Stimulated activated CD8-positive, alpha-beta memory T cell treated with anti-CD3 and anti-CD28 coated beads, Interleukin-12 subunit alpha, Interleukin-12 subunit beta, amount 100 ng/mL, for 24 hours (primary cell): ENCODE data around the gene APPBP2.
"Not testable (repeated sequence)": the region's sequence is repeated elsewhere in the genome, so short reads cannot be mapped to it uniquely, and the experiment has no call there.

Experiments
- DNase-seq: peaks from one replicate; pipeline ENCODE4 v3.0.0-alpha.2; 2020; ENCODE audit errors: extremely low read depth

Gene APPBP2

DNA sequence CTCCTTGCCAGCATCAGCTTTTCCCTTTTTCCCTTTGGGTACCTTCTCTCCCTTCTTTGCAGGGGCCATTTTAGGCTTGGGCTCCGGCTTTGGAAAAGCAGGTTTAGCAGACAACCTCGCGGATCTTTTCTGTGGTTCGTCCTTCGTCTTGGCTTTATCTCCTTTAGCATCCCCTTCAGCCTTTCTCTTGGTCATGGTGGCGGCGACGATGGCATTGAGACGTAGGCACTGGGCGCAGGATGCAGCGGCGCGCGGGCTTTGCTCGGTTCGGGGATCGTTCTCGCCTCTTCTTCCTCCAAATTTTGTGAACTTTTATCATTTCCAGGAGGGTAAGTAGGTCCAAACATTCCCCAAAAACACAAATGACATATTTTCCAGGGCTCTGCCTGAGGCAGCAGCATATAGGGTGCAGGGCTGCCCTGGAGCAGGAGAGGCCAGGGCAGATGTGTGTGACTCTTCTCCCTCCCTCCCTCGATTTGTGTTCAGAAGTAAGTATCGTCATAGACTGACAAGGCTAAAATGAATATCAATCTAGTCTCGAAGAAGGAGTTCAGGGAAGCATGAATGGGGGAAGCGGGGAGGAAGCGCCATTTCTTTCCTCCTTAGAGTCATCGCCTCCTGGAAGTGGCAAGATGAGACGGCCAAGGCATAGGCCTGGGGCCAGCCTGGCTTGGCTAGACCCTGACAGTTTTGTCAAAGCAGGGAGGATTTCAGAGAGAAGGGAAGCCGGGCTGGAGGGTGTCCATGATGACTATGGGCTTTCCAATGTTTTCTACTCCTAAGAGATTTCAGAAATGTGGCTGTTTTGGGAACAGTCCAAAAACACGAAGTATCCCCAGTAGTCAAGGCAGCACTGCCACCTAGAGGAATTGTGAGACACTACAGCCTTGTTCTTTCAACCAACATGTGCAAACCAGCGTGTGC, 90.5 kb downstream of the APPBP2 start:
- no peak for DNase-seq

DNA sequence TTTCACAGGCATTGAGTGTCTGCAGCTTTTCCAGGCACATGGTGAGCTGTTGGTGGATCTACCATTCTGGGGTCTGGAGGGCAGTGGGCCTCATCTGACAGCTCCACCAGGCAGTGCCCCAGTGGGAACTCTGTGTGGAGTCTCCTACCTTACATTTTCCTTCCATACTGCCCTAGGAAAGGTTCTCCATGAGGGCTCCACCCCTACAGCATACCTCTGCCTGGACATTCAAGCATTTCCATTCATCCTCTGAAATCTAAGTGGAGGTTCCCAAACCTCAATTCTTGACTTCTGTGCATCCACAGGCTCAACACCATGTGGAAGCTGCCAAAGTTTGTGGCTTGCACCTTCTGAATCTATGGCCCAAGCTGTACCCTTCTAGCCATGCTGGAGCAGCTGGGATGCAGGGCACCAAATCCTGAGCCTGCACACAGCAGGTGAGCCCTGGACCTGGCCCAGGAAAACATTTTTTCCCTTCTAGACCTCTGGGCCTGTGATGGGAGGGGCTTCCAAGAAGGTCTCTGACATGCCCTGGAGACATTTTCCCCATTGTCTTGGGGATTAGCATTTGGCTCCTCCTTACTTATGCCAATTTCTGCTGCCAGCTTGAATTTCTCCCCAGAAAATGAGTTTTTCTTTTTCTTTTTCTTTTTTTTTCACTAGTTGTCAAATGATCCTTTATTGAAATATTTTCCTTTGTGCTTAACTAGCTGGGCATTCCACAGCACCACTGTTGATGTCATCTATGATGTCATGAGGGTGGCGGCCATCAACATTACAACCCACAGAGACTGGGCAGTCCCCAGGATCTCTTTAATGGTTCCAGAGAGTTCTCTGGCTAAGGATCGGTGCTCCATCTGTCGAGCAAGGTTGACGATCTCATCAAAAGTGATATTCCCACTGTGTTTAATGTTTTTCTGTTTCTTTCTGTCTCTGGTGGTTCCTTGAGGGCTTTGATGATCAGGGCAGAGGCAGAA, 92.7 kb downstream of the APPBP2 start:
- DNase-seq = not testable (repeated sequence)

DNA sequence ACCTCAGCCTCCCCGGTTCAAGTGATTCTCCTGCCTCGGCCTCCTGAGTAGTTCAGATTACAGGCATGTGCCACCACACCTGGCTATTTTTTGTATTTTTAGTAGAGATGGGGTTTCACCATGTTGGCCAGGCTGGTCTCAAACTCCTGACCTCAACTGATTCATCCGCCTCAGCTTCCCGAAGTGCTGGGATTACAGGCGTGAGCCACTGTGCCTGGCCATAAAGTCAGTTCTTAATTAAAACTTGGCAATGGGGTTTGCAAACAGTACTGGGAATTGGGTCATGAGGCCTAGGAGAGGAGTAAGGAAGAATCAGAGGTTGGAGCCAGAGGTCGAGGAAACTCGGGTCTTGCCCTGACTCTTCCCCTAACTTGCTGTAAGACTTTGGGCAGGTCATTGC, 95.5 kb downstream of the APPBP2 start:
- not testable (repeated sequence) for DNase-seq

DNA sequence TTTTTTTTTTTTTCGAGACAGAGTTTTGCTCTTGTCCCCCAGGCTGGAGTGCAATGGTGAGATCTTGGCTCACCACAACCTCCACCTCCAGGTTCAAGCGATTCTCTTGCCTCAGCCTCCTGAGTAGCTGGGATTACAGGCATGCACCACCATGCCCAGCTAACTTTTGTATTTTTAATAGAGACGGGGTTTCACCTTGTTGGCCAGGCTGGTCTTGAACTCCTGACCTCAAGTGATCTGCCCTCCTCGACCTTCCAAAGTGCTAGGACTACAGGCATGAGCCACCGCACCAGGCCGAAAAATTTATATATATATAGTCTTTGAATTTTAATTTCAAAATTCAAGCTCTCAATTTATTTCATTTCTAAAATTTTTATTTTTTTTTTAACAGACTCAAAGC, 97.6 kb downstream of the APPBP2 start:
- not testable (repeated sequence) for DNase-seq

DNA sequence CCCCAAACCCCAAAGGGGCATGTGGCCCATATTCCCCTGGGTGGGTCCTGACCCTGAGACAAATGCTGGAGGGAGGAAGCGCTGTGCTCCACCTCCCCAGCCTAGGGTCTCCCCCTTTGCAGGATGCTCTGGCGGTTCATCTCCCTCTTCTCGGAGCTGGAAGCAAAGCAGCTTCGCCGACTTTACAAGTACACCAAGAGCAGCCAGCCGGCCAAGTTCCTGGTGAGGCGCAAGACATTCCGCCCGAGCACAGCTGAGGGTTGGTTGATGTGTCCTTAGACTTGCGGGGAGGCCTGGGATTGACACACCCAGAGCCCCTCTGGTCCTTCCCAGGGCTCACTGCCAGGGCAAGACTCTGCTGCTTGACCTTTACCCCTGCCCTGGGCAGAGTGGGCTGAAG, 99.4 kb downstream of the APPBP2 start:
- DNase-seq = no peak

DNA sequence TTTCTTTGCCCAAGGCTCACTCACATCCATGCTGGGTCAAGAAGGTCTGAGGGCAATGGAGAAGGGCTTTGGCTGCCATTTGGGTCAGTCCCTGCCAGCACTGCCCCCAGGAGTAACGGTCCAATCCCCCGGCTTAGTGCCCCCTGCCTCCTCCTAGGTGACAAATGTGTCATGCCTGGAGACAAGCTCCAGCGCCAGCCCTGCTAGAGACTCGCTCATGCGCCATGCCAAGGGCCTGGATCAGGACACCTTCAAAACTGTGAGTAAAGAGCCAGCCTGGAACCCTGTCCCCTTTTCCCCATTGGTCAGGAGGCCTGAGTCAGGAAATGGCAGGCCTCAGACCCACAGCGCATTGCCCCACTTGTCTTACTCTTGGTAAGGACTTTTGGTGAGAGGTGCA, 100.4 kb downstream of the APPBP2 start:
- DNase-seq = no peak

DNA sequence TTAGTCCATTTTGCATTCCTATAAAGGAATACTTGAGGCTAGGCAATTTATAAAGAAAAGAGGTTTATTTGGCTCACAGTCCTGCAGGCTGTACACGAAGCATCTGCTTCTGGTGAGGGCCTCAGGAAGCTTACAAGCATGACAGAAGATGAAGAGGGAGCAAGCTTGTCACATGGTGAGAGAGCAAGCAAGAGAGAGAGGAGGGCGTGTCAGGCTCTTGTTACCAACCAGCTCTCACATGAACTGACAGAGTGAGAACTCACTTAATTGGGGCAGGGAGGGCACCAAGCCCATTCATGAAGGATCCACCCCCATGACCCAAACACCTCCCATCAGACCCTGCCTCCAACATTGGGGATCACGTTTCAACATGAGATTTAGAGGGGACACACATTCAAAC, 102.2 kb downstream of the APPBP2 start:
- DNase-seq = no peak

DNA sequence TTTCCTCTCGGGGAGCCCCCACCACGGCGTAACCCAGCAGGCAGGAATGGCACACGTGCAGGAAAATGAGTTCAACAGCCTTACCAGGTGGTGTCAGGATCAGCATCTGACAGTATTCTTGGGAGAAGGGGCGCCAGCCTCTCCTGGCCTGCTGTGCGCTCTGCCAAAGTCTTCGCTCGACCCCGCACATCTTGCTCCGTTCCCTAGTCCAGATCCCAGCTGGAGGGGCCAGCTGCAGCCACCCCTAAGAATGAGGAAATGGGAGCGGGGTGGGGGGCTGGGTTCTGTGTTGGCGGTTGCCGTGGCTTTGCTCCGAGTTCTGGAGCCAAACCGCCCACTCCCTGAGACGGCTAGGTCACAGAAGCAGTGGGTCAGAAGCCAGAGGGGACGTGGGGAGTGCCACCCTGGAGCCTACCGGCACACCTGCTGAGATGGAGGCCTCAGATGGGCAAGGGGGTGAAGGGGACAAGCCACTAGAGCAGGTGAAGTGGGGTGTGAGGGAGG, 103.8 kb downstream of the APPBP2 start, which contains the start of gene CHCT1:
CHCT1 (plus strand) TSS at position 328 of the 504 bp plus-strand sequence; CDS start at position 432, 104 bp downstream.
- DNase-seq = no peak

DNA sequence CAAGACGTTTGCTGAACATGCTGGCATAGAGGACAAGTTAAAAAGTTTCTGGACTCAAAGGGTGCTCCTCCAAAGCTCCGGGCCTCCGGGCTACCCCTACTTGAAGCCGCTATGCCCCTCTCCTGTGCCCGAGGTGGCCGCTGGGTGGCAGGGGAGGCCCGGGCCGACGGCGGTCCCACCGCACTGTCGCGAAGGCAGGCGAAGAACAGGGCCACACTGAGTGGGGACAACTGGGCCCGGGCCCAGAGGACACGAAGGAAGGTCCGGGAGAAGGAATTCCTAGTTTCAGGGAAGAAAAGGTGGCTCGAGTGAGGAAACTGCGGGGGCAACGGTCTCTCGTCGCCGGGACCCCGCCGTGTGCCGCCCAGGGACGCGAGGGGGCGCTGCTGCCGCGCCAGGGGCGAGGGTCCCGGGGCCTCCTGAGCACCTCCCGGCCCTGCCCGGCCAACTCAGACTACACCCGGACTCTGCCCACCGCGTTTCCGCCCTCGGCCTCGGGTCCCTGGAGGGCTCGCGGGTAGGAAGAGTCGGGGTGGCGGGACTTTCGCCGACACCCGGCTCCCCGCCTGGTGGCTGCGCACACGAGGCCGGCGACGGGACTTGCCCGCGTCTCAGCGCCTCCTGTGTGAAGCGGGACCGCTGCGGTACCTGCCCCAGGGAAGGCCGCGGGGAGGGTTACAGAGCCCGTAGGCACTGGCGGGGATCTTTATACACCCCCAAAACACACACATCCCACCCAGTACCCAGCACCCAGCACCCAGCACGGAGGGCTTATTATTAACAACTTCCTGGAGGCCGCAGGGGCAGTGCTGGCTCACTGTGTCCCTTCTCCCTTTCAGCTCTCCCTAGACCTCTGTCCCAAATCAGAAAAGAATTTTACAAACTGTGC, 104.5 kb downstream of the APPBP2 start:
- peak; percentile 36 for DNase-seq

DNA sequence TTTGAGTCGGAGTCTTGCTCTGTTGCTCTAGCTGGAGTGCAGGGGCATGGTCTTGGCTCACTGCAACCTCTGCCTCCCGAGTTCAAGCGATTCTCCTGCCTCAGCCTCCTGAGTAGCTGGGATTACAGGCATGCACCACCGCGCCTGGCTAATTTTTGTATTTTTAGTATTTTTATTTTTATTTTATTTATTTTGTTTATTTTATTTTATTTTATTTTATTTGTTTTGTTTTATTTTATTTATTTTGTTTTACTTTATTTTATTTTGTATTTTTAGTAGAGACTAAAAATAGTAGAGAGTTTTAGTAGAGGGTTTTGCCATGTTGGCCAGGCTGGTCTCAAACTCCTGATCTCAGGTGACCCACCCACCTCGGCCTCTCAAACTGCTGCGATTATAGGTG, 106.2 kb downstream of the APPBP2 start:
- not testable (repeated sequence) for DNase-seq

DNA sequence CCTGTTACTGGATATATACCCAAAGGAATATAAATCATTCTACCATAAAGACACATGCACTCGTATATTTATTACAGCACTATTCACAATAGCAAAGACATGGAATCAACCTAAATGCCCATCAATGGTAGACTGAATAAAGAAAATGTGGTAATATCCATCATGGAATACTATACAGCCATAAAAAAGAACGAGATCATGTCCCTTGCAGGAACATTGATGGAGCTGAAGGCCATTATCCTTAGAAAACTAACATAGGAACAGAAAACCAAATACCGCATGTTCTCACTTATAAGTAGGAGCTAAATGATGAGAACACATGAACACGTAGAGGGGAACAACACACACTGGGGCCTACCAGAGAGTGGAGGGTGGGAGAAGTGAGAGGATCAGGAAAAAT, 107.0 kb downstream of the APPBP2 start:
- not testable (repeated sequence) for DNase-seq

DNA sequence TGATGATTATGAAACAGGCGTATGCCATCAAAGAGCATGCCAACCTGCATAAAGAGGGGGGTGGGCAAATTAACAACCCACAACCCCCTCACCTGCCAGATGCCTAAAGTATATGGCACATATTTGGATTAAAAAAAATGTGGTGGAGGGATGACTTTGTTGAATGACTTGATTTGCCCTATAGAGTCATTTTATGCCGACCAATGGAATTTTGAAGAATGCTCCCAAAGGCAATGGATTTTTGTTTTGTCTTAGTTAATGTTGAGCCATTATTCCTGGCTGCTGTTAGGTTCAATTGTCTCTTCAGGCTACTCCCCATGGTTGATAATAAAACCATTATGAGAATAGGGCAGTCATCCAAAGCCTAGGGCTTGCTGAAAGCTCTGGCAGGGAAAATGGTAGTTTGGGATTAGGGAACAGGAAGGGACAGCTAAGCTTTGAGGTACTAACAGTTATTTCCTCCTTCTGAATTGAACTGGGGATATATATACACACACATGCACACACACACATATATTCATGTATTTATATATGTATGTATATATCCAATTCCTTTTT, 109.6 kb downstream of the APPBP2 start:
- no peak for DNase-seq

DNA sequence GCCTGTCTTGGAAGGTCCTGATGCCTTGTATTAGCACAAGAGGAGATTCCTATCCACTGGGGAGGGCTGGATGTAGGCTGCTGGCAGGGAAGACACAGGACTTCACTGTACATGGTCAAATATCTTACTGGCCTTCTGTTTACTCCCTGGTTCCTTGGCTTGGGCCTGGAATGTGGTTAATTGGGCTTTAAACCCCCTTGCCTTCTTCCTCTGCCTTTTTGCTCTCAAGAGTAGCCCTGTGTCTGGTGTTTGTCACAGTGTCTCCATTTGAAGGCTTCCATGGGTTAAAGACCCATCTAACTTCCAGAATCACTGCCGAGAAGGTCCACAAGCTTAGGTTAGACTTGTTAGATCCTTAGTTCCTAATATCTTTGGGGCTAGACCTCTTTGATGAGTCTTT, 110.9 kb downstream of the APPBP2 start:
- no peak for DNase-seq

DNA sequence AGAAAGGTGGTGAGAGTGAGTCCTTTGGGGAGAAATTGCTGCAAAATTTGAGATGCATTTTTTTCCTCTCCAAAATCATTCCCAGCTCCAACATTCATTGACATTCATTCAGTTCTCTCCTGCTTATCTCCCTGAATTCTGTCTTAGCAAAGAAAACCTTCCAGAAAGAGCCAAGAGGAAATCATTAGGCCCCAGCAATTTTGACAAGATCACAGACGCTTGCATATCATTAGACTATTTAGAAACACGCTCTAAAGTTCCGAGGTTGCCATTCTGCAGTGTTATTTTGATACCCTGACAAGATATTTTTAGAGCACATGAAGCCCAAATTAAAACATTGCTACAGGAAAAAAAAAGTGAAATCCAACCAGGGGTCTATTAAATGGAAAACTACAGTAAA, 113.3 kb downstream of the APPBP2 start:
- no peak for DNase-seq

DNA sequence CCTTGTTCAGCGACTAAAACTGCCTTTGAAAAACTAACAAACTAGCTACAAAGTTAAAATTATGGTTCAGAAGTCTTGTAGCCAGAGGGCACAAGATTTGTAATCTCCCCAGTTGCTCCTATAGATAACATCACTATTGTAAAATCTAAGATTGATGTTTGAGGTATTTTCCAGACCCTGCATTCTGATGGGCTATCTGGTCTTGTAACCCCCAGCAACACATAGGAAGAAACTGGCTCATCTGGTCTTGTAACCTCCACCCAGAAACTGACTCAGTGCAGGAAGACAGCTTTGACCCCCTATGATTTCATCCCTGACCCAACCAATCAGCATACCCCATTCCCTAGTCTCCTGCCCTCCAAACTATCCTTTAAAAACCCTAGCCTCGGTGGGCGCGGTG, 116.0 kb downstream of the APPBP2 start:
- no peak for DNase-seq

DNA sequence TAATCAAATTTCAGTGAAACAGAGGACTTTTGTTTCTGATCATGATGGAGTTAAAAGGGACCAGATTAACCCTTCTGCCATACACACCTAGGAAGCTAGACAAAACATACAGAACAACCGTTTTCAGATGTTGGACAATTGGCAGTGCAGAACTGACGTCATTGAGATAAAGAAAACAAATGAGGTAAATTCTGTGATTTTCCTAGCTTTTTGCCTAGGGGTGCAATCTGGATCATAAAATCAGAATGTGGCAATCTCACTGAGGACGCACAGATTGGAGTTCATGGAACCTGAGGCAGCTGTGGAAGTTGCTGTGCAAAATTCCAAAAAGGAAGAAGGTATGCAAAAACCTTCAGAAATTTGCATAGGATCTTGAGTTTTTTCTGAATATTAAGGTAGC, 119.2 kb downstream of the APPBP2 start:
- no peak for DNase-seq

DNA sequence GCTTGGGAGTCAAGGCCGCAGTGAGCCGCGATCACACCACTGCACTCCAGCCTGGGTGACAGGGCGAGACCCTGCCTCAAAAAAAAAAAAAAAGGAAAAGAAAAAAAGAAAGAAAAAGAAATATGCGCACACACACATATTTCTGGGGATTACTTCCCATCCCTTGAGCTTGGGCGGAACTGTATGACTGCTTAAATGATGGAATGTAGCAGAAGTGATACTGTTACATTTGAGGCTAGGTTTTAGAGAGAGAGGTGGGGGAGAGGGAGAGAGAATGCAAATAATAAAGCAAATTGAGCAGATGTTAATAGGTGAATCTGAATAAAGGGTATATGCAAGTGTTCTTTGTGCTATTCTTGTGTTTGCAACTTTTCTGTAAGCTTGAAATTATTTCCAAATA, 122.1 kb downstream of the APPBP2 start:
- no peak for DNase-seq

DNA sequence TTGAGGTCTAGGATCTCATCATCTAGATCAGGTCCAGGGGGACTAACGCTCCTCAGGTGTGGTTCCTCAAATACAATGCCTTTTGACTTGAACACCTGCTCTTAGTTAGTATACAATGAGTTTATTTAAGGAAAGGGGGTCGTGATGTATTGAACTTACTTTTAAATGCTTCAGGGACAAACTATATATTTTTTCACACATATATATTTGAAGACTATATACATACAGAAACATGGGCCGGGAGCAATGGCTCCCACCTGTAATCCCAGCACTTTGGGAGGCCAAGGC, 122.6 kb downstream of the APPBP2 start:
- DNase-seq = no peak

DNA sequence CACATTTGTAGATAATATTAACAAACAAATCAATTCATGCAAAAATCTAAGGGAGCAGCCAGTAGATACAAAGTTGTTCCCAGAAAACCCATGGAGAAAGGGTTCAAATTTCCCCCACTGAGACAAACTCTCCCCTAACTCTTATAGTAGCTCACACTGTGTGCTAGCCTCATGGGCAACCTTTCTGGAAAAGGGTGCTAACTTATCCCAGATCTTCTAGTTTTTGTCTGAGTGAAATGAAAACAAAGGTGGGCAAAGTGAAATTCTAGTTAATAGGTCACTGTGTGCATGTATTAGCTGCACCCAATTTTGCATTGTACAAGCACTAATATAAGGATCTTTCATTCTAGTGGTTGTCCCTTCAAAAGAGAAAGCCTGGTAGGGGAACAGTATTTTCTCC, 124.2 kb downstream of the APPBP2 start:
- no peak for DNase-seq

DNA sequence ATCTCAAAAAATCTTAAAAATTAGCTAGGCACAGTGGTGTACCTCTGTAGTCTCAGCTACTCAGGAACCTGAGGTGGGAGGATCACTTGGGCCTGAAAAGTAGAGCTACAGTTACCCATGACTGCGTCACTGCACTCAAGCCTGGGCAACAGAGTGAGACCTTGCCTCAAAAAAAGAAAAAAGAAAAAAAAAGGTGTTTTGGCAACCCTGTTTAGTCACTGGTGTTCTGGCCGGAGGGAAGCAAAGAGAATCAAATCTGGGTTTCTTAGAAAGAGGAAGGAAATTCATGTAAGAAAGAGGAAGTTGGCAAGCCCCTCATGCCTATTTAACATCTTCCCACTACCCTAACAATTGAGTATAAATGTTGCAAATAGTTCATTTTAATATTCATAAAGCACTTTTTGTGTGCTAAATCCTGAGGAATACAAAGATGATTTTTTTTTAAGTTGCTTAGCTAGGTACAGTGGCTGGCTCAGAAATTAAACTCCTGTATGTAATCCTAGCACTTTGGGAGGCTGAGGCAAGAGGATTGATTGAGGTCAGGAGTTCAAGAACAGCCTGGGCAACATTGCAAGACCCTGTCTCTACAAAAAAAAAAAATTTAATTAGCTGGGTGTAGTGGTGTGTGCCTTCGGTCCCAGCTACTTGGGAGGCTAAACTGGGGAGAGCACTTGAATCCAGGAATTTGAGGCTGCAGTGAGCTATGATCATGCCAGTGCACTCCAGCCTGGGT, 127.6 kb downstream of the APPBP2 start:
- DNase-seq = no peak
